GF-D8 (cell line): Measurements from ENCODE around the gene ABI3BP.

ENCODE experiments used
- DNase-seq: peaks from one replicate; lab custom pipeline; 2025; lab: John Stamatoyannopoulos, UW

The ABI3BP gene

GRCh38 chr3:100891033-100891432 is 102.2 kb downstream of the ABI3BP start:
- DNase-seq: no peak

DNA sequence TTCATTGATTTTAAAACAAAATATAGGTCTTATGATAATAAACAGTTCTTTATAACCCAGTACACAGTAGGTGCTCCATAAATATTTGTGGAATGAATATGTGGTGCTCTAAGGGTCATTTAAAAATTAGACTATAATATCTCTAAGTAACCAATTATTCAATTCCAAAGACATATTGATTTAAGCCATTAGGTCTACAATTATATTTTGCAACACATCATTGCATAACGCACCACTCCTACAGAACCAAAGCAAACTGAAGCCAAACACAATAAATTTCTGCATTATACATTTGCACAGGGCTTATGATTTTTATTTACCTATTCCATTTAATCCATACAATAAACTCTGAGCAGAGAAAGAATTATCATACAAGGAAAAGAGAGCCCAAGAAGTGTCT is 104.3 kb downstream of the ABI3BP start:
- no peak for DNase-seq

- no peak for DNase-seq
Observed at GRCh38 chr3:100882571-100882984, 110.6 kb downstream of the ABI3BP start.

- DNase-seq: no peak
Observed at GRCh38 chr3:100880845-100881244, 112.4 kb downstream of the ABI3BP start.

DNA sequence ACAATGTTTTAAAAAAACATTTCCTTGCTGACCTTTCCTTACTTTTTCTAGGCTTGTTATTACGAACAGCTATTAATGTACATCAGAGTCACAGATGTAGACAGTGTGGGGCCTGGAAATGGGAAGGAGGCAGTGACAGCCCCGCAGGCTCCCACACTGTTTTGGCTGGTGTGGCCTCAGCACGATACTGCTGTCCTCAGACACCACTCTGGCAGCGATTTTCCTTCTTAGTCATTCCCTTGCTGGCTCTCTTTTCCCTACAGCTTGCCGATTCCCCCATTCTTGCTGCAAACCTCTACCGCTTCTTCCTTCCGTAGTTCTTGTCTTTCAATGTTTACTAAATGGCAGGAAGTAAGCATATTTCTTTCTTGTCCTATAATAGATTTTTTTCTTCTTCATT is 113.1 kb downstream of the ABI3BP start:
- no peak for DNase-seq

DNA sequence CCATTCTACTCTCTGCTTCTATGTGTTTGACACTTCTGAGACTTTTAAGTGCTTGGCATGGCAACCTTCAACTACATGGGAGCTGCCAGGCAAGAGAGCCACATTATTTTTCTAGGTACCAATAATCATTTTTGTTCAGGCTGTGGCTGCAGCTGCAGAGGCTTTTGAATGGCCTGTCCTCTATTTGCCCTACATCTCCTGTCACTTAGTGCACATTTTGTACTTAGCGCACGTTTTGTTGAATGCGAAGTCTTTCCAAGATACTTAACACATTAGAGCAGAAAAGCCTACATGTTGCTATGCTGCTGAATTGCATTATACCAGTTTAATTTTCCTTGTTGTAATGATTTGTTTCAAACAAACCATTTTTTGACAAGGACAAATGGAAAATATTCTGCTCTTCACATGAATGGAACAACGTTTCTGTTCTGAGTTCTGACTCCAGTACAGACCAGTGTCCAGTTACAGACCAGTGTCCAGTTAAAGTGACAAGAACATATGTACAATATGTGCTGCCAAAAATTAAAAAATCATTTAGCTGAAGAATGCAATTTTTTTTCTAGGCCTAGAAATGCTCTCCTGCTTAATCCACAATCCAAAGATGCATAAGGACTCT is 113.9 kb downstream of the ABI3BP start:
- no peak for DNase-seq

DNA sequence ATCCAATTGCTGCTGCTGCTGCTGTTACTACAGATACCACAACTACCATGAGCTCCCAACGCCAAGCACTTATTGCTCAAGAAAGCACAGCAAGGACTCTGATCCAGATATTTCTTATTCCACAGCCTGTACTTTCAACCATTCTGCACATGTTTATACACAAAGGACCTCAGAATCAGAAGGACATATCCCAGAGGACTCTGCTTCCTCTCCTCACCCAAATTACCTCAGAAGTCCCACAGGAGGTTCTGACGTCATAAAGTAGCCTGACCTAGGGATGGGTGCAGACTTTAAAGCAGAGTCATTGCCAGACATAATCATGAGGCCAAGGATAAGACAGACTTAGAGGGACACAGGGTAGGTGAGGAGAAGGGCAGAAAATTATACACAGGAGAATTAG is 115.9 kb downstream of the ABI3BP start:
- no peak for DNase-seq

GRCh38 chr3:100875239-100875638 is 118.0 kb downstream of the ABI3BP start:
- no peak for DNase-seq

- no peak for DNase-seq
Observed at GRCh38 chr3:100873611-100874010, 119.6 kb downstream of the ABI3BP start.

DNA sequence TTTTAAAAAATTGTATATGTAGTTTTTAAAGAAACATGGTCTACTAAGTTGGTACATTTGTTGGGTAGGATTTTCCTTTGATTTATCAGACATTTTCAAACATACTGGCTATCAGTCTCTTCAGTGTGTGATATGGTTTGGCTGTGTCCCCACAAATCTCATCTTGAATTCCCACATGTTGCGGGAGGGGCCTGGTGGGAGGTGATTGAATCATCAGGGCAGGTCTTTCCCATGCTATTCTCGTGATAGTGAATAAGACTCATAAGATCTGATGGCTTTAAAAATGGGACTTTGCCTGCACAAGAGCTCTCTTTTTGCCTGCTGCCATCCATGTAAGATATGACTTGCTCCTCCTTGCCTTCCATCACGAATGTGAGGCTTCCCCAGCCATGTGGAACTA is 121.9 kb downstream of the ABI3BP start:
- DNase-seq: no peak

DNA sequence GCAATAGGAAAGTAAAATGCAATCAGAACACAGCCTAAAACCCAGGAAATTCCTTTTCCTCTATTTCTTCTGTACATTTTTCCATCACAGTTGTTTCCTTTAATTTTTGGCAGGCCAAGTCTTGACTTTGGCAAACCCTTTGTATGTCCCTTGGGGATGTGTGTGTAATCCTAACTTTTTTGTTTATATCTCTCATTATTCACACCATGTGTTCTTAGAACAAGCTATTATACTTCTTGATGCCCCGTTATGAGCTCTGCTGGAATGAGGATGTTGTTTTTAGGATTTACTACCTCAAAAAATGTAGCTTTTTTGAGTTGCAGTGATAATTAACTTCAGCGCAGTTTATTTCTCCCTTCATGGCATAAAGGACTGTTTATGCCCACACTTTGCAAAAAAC is 123.4 kb downstream of the ABI3BP start:
- no peak for DNase-seq

GRCh38 chr3:100868894-100869293 is 124.3 kb downstream of the ABI3BP start:
- no peak for DNase-seq

- no peak for DNase-seq
Observed at GRCh38 chr3:100868096-100868495, 125.1 kb downstream of the ABI3BP start.

GRCh38 chr3:100865442-100865841 is 127.8 kb downstream of the ABI3BP start:
- DNase-seq: no peak

- no peak for DNase-seq
Observed at GRCh38 chr3:100864471-100865250, 128.6 kb downstream of the ABI3BP start.

GRCh38 chr3:100857863-100858262 is 135.4 kb downstream of the ABI3BP start:
- no peak for DNase-seq

DNA sequence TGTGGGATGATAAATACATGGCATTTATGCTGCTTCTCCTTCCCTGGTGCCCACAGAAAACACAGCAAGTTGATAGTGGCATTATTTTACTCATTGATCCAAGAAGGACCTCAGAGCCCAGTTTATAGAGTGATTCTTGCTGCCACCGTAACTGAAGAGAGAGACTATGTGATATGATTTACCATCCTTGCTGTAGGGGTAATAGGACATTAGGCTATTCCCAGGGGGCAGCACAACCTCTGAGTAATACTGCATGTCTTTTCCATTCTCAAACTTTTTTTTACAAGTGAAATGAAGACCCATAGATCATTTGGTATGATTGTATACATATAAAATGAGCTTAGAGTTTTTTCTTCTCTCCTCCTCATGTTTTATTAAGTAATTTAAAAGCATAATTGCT is 136.4 kb downstream of the ABI3BP start:
- no peak for DNase-seq

GRCh38 chr3:100852840-100853239 is 140.4 kb downstream of the ABI3BP start:
- DNase-seq: no peak

GRCh38 chr3:100850701-100851100 is 142.5 kb downstream of the ABI3BP start:
- DNase-seq: no peak

DNA sequence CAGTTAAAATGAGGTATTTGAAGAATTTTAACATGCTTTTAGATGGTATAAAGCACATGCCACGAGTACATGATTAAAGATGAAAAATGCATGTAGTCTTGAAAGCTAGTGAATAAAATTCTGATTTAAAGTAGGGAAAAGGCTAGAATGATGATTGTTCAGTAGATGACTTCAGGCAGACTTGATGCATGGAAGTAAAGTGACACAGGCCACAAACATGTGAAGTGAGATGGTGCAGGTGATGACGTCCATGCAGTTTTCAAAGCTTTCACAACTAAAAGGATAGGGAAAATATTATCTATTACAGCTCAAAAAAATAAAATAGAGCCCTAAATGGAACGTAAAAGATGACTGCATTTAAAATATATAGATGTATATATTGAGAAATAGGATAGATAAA is 143.1 kb downstream of the ABI3BP start:
- no peak for DNase-seq

DNA sequence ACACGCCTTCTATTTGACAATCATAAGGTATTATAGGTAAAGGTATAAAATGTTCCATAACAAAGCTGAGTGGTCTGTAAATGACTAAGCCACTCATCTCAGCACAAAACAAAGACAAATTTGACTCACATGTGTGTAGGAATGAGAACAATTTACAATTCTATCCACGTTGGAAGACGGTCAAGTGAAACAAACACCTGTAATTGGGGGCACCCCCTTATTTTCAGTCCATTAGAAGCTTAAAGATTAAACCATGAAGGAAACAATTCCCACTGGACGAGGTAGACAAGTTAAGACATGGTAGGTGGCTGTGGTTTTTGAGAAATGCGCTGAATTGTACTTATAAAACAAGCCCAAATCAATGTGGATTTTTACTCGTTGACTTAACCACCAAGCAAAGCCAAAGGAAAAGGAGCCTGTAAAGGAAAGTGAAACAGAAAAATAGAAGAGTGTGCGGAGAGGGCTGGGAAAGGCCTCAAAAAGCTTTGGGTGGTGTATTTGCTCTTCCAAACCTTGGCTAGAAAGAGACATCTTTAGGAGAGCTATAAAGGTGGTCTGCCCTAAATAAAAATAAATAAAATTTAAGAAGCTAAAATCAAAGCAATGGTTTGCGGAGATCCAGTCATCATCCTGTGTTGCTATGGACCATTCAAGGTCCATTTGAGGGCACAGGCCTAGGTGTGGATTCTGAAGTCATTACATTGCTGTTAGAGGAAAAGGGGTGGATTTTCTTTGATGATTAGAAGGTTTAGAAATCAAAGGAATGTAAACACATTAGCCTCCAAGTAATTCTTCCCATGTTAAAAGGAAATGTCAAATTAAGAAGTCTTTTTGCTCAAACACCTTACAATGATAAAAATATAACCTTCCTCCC is 148.9 kb downstream of the ABI3BP start:
- DNase-seq: no peak

DNA sequence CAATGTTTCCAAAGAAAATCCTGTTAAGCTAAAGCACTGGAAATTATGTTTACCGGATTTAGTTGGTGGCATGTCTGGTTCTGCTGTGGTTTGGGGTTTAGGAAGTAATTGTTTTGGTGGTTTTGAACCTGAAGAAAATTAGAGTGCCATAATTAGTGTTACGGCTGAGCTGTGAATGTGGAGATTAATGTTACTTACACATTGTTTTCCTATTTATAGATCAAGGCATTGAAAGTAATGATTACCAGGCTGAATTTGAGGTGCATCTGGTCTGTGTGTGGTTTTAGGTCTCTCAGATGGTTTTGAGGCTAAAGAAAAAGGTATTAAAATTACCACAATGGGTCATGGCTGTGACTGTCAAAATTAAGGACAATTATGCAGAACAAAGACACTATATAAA is 155.1 kb downstream of the ABI3BP start:
- no peak for DNase-seq

DNA sequence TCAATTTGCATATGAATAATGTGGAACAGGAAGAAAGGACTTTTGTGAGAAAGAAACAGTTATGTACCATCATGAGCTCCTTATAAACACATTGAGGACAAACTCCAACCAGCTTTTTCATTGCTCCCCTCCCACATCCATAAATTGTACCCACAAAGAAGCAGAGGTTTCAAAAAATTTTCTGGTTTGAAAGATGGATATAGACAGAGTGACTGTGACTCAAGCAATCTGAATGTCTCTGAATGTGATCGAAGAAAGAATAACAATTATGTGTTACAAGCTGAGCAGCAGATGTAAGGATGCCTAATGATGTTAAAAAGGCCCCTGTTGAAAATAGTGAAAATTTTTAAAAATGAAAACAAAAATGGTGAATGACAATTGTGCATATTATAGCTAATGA is 156.6 kb downstream of the ABI3BP start:
- no peak for DNase-seq
